GM19324 (cell line): ENCODE measurements around the gene NDUFS2.
"Not testable (repeated sequence)": the region's sequence is repeated elsewhere in the genome, so short reads cannot be mapped to it uniquely, and the experiment has no call there.

Source experiments
- ATAC-seq: cut with Tn5 transposase; IDR thresholded peaks from one replicate; pipeline ENCODE4 v1.9.1; 2021; ENCODE audit warnings: mild to moderate bottlenecking, moderate library complexity; ENCODE audit not compliant: unreplicated experiment, low FRiP score

The NDUFS2 gene

DNA sequence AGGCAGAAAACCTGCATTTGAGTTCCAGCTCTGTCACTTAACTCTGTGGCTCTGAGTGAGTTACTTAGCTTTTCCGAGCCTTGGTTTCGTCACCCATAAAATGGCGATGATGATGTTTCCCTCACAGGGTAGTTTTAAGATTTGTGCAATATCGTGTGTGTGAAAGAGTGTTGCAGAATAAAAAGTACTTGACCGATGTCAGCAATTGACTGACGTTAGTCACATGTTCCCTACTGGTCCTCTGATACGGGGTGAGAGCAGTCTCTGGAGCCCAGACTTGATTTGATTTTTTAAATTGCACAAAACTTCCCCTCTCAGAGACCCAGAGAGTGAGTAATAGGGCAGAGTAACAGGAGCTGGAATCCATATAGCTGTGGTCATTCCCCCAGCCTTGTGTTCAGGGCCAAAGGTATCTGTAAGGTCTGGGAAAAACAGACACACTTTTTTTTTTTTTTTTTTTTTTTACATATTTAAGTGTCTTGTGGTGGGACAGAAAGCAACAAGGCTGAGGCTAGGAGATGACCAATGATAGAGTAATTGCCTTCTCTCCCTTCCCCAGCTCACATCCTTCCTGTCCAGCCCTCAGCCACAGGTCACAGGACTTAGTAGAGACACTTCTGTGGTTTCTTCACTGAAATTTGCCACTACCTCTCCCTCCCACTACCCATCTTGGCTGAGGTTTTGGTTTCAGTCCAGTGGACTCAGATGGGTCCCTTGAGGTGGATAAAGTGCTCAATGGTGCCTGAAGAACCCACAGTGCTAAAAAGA is 15.0 kb downstream of the NDUFS2 start:
- peak; percentile 74 for ATAC-seq

DNA sequence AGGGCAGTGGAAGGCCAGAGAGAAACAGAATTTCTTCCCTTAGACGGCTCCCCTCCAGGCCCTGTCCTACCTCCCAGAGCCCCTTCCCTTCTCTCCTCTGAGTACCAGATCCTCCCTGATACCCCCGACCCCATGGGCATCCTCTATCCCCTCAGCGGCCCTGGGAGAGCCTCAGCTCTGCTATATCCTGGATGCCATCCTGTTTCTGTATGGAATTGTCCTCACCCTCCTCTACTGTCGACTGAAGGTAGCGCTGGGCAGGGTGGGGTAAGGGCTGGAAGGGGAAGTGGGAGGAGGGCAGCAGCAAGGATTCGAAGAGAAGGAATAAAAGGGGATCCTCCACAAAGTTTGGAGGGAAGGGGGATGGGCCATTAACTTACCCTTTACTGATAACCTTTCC is 15.7 kb downstream of the NDUFS2 start:
- no peak for ATAC-seq

DNA sequence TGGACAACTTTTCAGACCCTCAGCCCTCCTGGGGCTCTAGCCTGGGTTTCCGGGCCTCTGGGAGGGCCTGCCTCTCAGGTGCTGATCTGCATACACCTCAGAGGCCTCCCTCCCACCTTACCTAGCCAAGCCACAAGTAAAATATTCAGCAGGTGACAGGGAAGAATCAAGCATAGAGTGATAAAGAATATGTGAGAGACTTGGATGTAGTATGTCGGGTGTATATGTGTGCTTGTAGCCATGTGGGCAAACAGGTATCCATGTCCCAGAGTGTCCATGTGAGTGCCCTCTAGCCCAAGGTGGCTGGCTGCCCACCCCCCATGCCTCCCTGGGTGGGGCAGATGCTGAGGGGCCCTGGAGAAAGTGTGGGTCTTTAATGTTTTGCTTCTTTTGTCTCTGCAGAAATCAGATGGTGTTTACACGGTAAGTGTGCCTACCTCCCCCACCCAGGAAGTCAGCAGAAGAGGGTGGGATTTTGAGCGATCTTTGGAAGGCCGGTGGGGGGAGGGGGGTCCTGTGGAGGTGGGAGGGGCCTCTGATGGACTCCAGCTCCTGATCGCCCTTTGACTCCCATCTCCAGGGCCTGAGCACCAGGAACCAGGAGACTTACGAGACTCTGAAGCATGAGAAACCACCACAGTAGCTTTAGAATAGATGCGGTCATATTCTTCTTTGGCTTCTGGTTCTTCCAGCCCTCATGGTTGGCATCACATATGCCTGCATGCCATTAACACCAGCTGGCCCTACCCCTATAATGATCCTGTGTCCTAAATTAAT is 16.3 kb downstream of the NDUFS2 start:
- ATAC-seq, result no peak

DNA sequence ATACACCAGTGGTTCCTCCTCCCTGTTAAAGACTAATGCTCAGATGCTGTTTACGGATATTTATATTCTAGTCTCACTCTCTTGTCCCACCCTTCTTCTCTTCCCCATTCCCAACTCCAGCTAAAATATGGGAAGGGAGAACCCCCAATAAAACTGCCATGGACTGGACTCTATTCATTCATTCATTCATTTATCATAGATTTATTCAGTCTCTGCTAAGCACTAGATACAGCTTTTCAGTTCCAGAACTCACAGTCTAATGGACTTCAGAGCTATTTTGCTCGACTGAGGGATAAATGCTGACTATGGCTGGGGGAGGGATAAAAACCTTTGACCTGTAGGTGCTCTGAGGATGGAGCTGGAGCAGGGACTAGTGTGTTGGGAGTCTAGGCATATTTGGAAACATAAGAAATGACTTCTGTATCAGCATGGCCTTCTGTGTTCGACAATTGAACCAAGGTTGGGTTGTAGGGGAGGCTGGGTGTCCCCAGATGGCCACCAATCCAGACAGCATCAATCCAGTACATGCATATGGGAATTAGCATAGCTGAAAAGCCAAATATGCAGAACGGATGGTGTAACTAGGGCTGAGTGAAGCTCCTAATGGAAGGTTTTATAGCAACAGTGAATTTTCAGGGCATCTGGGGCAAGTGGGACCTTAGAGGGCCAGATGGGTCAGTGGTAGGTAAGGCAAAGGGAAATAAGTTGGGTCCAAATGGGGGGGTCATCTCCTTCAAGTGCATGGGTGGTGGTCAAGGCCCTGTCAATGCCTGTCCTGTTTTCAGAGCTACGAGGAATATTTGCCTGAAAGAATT is 17.1 kb downstream of the NDUFS2 start:
- ATAC-seq, result no peak

- ATAC-seq, result no peak
Measured at GRCh38 chr1:161220002-161220401, 17.8 kb downstream of the NDUFS2 start.

GRCh38 chr1:161222175-161223019 is 20.2 kb downstream of the NDUFS2 start:
- ATAC-seq, result no peak

DNA sequence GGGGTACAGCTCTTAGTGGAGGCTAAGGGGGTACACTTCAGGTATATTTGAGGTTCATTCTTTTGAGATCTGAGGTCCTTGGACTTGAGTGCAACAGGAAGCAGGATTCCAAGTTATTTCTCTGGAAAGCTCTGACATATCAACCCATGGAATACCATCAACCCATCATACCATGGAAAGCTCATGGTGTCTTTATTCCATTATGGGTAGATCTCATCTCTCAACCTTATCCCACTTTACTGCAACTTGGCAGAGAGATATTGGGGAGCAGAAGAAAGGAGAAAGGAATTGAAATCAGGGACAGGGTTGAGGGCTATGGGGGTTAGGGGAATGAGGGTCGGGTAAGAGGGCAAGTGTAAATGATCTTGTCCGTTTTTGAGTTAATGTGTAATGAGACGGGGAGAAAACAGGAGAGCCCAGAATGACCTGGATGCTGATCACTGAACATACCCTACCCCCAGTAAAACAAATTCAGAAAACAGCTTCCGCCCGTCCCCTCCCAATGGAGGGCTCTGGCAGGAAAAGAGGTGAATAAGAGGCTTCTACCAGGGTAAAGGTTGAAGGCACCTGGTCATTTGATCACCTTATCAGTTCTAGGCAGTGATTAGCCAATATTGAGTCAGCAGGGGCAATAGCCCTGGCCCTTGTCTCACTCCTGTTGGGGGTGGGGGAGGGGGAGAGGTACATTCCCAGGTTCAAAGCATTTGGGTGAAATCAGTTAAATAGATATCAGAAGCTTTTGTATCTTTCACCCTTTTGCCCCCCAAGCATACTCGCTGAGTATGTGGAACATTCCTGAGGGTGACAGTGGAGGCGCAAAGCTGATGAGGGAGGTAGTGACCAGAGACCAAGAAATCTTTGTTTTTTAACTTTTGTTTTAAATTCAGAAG is 21.9 kb downstream of the NDUFS2 start:
- ATAC-seq, result no peak

- not testable (repeated sequence) for ATAC-seq
Measured at GRCh38 chr1:161224695-161225087, 22.5 kb downstream of the NDUFS2 start.

DNA sequence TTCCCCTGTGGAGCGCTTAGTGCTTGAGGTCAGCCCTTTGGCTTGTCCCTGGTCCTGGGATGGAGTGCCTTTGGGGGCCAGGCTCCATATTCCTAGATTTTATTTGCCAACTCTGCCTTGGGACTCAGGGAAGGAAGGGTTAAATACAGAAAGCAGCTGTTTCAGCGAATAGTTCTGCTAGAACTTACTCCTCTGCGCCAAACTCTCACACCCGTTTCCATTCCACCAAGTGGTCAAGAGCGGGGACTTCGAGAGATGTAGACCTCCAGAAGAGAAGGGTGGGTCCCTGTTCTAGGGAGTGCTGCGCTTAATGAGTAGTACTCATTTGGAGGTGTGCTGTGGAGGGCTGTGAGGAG is 23.0 kb downstream of the NDUFS2 start:
- no peak for ATAC-seq

GRCh38 chr1:161225534-161226319 is 23.6 kb downstream of the NDUFS2 start, which contains the start of gene TOMM40L:
TSS of gene TOMM40L (plus strand) at chr1:161226060. CDS start at chr1:161226490, 430 bp downstream.
- ATAC-seq, result peak; percentile 91

GRCh38 chr1:161226320-161226711 is 24.1 kb downstream of the NDUFS2 start:
- ATAC-seq, result no peak

DNA sequence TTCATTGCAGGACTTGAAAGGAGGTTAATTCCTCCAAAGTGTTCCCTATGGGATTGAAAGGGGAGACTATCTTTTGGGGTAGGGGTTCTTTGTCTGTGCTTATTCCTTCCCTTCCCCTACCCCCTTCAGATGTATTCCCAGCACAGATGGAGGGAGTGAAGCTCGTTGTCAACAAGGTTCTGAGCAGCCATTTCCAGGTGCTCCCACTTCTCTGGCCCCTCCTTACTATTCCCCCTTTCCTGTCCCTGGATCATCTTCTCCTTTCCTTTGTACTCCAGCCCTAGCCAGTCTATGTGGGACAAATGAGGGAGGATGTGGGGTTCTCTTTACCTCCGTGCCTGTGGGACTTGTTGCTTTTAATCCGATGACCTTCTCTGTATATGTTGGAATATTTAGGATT is 24.6 kb downstream of the NDUFS2 start:
- ATAC-seq, result no peak

DNA sequence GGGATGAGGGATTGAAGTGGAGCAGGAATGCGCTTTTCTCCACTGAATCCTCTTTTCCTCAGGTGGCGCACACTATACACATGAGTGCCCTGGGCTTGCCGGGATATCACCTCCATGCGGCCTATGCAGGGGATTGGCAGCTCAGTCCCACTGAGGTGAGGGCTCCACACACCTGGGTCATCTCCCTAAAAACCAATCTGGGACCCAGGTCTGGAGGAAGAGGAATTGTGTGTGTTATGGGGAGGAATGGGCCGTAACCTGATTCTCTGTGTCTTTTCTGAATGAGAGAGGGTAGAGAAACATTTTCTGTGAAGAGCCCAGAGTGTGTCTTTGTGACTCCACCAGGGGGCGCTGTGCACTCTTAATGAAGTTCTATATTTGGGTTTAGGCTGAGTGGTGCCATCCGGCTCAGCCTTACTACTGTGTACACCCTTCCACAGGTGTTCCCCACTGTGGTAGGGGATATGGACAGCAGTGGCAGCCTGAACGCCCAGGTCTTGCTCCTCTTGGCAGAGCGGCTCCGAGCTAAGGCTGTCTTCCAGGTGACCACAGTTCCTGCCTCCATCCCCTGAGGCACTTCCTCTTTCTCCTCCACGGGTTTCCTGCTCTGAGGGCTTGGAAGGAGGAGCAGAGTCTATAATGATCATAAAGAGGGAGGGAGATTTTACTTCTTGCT is 25.2 kb downstream of the NDUFS2 start:
- no peak for ATAC-seq

- ATAC-seq, result no peak
Measured at GRCh38 chr1:161228032-161228431, 25.9 kb downstream of the NDUFS2 start.

DNA sequence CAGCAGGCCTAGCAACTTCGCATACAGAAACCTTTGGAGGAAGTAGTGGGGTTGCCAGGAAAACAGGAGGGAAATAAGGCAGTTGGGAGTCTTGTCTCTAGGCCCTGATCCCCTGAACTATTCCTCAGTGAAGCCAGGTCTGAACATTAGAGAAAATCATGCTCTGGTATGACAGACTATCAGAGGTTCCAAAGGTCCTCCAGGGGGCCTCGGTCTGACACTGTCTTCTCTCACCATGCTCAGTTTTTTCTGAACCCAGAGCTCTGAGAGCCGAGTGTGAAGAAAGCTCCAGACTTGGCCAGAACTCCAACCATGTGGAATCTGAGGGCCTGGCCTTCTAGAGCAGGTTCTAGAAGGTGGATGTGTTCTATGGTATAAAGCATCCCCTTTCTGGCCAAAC is 27.7 kb downstream of the NDUFS2 start:
- no peak for ATAC-seq

DNA sequence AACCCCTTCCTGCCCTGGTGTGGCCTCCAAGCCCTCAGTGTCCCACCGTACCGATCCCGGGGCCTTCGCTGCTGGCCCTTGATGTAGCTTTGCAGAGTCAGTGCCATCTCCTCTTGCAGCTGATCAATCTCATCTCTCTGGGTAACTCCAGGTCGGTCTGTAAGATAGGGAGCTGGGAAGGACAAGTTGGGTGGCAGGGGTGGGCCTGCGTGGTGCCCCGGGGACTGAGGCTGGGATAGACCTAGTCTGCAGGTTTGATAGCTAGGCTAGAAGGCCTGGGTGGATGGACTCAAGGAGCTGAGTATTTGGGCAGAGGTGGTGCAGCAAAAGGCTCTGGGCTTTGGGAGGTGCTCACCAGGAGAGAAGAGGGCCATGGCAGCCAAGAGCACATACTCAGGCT is 28.6 kb downstream of the NDUFS2 start:
- no peak for ATAC-seq

DNA sequence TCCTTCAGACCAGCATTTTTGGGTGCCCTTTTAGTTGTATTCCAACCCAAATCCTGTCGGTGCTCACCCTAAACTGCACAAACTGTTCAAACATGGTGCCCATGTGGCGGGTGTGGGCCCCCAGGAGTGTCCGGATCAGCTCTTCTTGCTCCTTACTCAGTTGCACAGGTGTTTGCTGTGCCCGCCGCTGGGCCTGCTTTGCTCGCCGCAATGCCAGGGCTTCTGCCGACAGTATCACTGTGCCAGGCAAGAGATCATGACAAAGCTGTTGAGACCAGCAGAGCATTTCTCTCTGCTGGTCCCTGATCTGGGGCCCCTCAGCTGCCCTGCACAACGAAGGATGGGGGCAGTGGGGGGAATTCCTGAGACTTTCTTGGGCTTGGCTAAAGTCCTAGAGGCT is 30.9 kb downstream of the NDUFS2 start:
- no peak for ATAC-seq
